ENCODE measurements around the gene ANKRD13A. TPM values are rescaled to one million over a fixed set of nuclear protein-coding genes. Genes with fewer than 3 reads are reported as not detected.

Gene ANKRD13A
- polyA plus RNA-seq, 1 of the 3 experiments (the other 2 are of a cell fraction) = 42.8 TPM

GRCh38 chr12:109995686-109996482 lies 3.3 kb upstream of the ANKRD13A start, which contains the start of gene GIT2:
Gene GIT2 (minus strand): TSS chr12:109996368. CDS start chr12:109996224, 144 bp downstream.
- no peaks in the 10 kb centered on the region for H3K9me3 ChIP-seq
- peaks cover 12% of the 10 kb centered on the region for H4K20me1 ChIP-seq (ENCODE audit: insufficient read depth)
- WGBS (ENCODE audit: low lambda C conversion rate) = under 1% methylated on average over 16 of the region's 65 CpGs
- CTCF ChIA-PET = no interaction called here
- DNase-seq = peak; percentile 94
- peak within 1 kb of the TSS; percentile 76 for H3K9ac ChIP-seq
- H3K4me1 ChIP-seq (ENCODE audit: control insufficient read depth in 1 of 2, insufficient read depth in 2 of 2, low read depth in 1 of 2, low read length in 1 of 2) = peaks cover 24 to 34% of the 10 kb centered on the region in 2 experiments; a peak in 3 of 4 replicates
- POLR2A ChIA-PET = no interaction called here
- peaks cover 68% of the 10 kb centered on the region for H3K79me2 ChIP-seq (ENCODE audit: insufficient read depth)
- no peaks in the 10 kb centered on the region for H3K27me3 ChIP-seq (ENCODE audit: insufficient read depth)
- peak within 1 kb of the TSS; percentile 78 for H3K4me2 ChIP-seq
- TF ChIP-seq POLR2AphosphoS5 (IDR thresholded peaks at IDR 0.05; ENCODE audit: low read depth, low read length) (peak; percentile 80), CHD2 (IDR thresholded peaks at IDR 0.05; ENCODE audit: low read length, partially characterized antibody) (peak; percentile 49), NRF1 (IDR thresholded peaks at IDR 0.05; ENCODE audit: low read depth, low read length) (peak; percentile 87), RXRA (IDR thresholded peaks at IDR 0.05; ENCODE audit: borderline replicate concordance, low read depth) (no peak), RCOR1 (IDR thresholded peaks at IDR 0.05; ENCODE audit: low read length) (no peak), YY1 (IDR thresholded peaks at IDR 0.05; ENCODE audit: low read depth) (peak; percentile 98), GABPA (IDR thresholded peaks at IDR 0.05; ENCODE audit: low read depth) (peak; percentile 71), ELF1 (IDR thresholded peaks at IDR 0.05) (0 out of 2 replicates have a peak, but pooled peaks have one; percentile 57), TAF1 (IDR thresholded peaks at IDR 0.05; ENCODE audit: borderline replicate concordance, low read depth, low read length) (peak; percentile 75), MXI1 (IDR thresholded peaks at IDR 0.05; ENCODE audit: low read depth, low read length) (peak; percentile 73), EP300 (IDR thresholded peaks at IDR 0.05; ENCODE audit: borderline replicate concordance in 1 of 2, low read depth in 1 of 2, low read length in 1 of 2) (no peak)
- TF ChIP-seq, protein P1, sequence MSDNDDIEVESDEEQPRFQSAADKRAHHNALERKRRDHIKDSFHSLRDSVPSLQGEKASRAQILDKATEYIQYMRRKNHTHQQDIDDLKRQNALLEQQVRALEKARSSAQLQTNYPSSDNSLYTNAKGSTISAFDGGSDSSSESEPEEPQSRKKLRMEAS (IDR thresholded peaks at IDR 0.05; ENCODE audit: low read depth) = peak; percentile 50; the same call in 1 of the 2 replicates
- TF ChIP-seq, protein P2, sequence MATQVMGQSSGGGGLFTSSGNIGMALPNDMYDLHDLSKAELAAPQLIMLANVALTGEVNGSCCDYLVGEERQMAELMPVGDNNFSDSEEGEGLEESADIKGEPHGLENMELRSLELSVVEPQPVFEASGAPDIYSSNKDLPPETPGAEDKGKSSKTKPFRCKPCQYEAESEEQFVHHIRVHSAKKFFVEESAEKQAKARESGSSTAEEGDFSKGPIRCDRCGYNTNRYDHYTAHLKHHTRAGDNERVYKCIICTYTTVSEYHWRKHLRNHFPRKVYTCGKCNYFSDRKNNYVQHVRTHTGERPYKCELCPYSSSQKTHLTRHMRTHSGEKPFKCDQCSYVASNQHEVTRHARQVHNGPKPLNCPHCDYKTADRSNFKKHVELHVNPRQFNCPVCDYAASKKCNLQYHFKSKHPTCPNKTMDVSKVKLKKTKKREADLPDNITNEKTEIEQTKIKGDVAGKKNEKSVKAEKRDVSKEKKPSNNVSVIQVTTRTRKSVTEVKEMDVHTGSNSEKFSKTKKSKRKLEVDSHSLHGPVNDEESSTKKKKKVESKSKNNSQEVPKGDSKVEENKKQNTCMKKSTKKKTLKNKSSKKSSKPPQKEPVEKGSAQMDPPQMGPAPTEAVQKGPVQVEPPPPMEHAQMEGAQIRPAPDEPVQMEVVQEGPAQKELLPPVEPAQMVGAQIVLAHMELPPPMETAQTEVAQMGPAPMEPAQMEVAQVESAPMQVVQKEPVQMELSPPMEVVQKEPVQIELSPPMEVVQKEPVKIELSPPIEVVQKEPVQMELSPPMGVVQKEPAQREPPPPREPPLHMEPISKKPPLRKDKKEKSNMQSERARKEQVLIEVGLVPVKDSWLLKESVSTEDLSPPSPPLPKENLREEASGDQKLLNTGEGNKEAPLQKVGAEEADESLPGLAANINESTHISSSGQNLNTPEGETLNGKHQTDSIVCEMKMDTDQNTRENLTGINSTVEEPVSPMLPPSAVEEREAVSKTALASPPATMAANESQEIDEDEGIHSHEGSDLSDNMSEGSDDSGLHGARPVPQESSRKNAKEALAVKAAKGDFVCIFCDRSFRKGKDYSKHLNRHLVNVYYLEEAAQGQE (IDR thresholded peaks at IDR 0.05; ENCODE audit: low read depth, low read length) = no peak
- TF ChIP-seq, protein P3, sequence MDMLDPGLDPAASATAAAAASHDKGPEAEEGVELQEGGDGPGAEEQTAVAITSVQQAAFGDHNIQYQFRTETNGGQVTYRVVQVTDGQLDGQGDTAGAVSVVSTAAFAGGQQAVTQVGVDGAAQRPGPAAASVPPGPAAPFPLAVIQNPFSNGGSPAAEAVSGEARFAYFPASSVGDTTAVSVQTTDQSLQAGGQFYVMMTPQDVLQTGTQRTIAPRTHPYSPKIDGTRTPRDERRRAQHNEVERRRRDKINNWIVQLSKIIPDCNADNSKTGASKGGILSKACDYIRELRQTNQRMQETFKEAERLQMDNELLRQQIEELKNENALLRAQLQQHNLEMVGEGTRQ (IDR thresholded peaks at IDR 0.05; ENCODE audit: borderline replicate concordance, low read depth, low read length) = peak; percentile 83
- TF ChIP-seq, protein P4, sequence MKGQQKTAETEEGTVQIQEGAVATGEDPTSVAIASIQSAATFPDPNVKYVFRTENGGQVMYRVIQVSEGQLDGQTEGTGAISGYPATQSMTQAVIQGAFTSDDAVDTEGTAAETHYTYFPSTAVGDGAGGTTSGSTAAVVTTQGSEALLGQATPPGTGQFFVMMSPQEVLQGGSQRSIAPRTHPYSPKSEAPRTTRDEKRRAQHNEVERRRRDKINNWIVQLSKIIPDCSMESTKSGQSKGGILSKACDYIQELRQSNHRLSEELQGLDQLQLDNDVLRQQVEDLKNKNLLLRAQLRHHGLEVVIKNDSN (IDR thresholded peaks at IDR 0.05; ENCODE audit: borderline replicate concordance, low read depth) = peak; percentile 97
- H3K9me2 ChIP-seq = no peaks in the 10 kb centered on the region
- H2AFZ ChIP-seq (ENCODE audit: low read depth) = peak within 1 kb of the TSS; percentile 97
- peak within 1 kb of the TSS; percentile 88 to 97 for H3K4me3 ChIP-seq (ENCODE audit: low read depth in 2 of 2, low read length in 1 of 2)
- peaks cover 6 to 9% of the 10 kb centered on the region in 2 experiments for H3K36me3 ChIP-seq (replicated peaks in 1 of 2; ENCODE audit: control insufficient read depth in 1 of 2, insufficient read depth in 2 of 2, low read length in 1 of 2)
- peaks cover 5% of the 10 kb centered on the region for H3F3A ChIP-seq (replicated peaks; ENCODE audit: insufficient read depth)
- peak within 1 kb of the TSS; percentile 39 to 71; a peak in 2 of 4 replicates for H3K27ac ChIP-seq (ENCODE audit: low read depth in 2 of 2, low read length in 1 of 2)

Measured in SK-N-SH (cell line).